Heart right ventricle (tissue), 16 donors: Measurements from ENCODE around the gene NF1. TPM values are rescaled to one million over a fixed set of nuclear protein-coding genes. Genes with fewer than 3 reads are reported as not detected.

Experiments used
- ATAC-seq, 8 donors: fragments of 200-7000 bp; cut with Tn5 transposase; one replicate each; pipeline ENCODE4 v1.9.1; 2020; ENCODE audit warnings: mild to moderate bottlenecking in 8 of 8, moderate library complexity in 8 of 8, moderate number of reproducible peaks in 1 of 8
- DNase-seq, 2 donors: peaks; one replicate each; pipeline ENCODE4 v3.0.0-alpha.2; 2020
- H3K27ac ChIP-seq, 10 donors: fragments of 200-600 bp; sonication (generic) in 2 of 10; one replicate each; pipeline versions ENCODE4 v1.5.0 to v1.8.0; 2020 to 2022; ENCODE audit warnings: mild to moderate bottlenecking in 3 of 10
- H3K27me3 ChIP-seq, 7 donors: fragments of 200-600 bp; one replicate each; pipeline ENCODE4 v1.8.0; 2021 to 2022; ENCODE audit warnings: mild to moderate bottlenecking in 2 of 7
- H3K36me3 ChIP-seq, 9 donors: fragments of 200-600 bp; sonication (generic) in 1 of 9; one replicate each; pipeline versions ENCODE4 v1.5.0 to v1.8.0; 2020 to 2022; ENCODE audit warnings: mild to moderate bottlenecking in 2 of 9
- H3K4me1 ChIP-seq, 9 donors: fragments of 200-600 bp; sonication (generic) in 1 of 9; one replicate each; pipeline versions ENCODE4 v1.5.0 to v1.8.0; 2020 to 2022; ENCODE audit warnings: mild to moderate bottlenecking in 4 of 9
- H3K4me3 ChIP-seq, 10 donors: fragments of 200-600 bp; sonication (generic) in 2 of 10; one replicate each; pipeline versions ENCODE4 v1.5.0 to v1.8.0; 2020 to 2022; ENCODE audit warnings: mild to moderate bottlenecking in 7 of 10, moderate library complexity in 2 of 10
- H3K9me3 ChIP-seq, 11 donors: fragments of 200-600 bp in 10 of 11; sonication (generic) in 2 of 11; one replicate each; pipeline versions ENCODE4 v1.5.0 to v1.8.0; 2013 to 2022; ENCODE audit warnings: mild to moderate bottlenecking in 2 of 11, control low read depth in 1 of 11, moderate library complexity in 1 of 11
- WGBS, 2 donors: extraction: QIAGEN DNeasy Blood & Tissue Kit; methylation state at CpG; one replicate each; pipeline ENCODE4 v1.1.7; 2013; ENCODE audit warnings: inconsistent platforms in 1 of 2; 5-methylcytosine and 5-hydroxymethylcytosine counted together
- intact Hi-C, 10 donors: fragments of 100-400 bp; cut with DNase I; formaldehyde crosslinking; loops; one replicate each; pipeline versions ENCODE4 v1.11.1 to v1.14.2; 2022
- polyA plus RNA-seq, 2 donors: library from polyadenylated mRNA; stranded (reverse); fragments of 200-250 nt; gene quantifications; one replicate each; pipeline ENCODE4 v1.2.3, GENCODE V29; 2013
- total RNA-seq, 10 donors: library from RNA; stranded (reverse); fragmentation: NEBNext Ultra II Directional in 3 of 10; extraction: Animal tissue kit (Norgen Biotek cat#: 25700) in 3 of 10; gene quantifications; one replicate each; pipeline versions ENCODE4 v1.2.1 to v1.2.4, GENCODE V29; 2021 to 2023
- TF ChIP-seq, protein P1 (sequence below), 9 donors: fragments of 200-600 bp; sonication (generic) in 2 of 9; IDR thresholded peaks; one replicate each; pipeline versions ENCODE4 v1.5.0 to v1.8.0; 2021 to 2022; ENCODE audit warnings: antibody characterized with exemption in 9 of 9, mild to moderate bottlenecking in 5 of 9, moderate library complexity in 1 of 9
- donor health status: Arrhythmogenic right ventricular cardiomyopathy.
- donor health status: ischemic (EF 13 %, LVEDD 7.1; RV severe dilation, severe dysfunction).
- donor health status: healthy with polysubstance abuse.
- donor health status: DM: no; HTN: yes; CAD: no.
- donor health status: DM: no; HTN: no; CAD: no.
- donor health status: ischemic (EF 25% LVEDD 6.9; RV normal size, moderate dysfunction).
- donor health status: ischemic (EF 25% LVEDD 5.7; RV mildly dilated, moderate dysfunction).
- donor health status: healthy.
- donor health status: DM: yes; HTN: yes; CAD: no.
- donor health status: Ischemic cardiomyopathy.
- donor health status: ischemic (EF 35%, LVEDD 5.7; RV mildly dilated, moderate dysfunction).
- donor health status: nonischemic (EF 11% LVEDD 7.7; RV severe dilation, severe dysfunction).
- donor health status: DM: yes; HTN: yes; CAD: no.
- donor health status: PGD.
- donor health status: ischemic (EF 29% LVEDD 5.4; RV normal size, mild dysfunction).
- donor health status: nonischemic (EF 23%, LVEDD 6.1; RV moderate dilation, normal function).

The NF1 gene
- total and polyA plus RNA-seq, 12 donors: 4.2 to 71.0 (median 54.6) TPM

DNA sequence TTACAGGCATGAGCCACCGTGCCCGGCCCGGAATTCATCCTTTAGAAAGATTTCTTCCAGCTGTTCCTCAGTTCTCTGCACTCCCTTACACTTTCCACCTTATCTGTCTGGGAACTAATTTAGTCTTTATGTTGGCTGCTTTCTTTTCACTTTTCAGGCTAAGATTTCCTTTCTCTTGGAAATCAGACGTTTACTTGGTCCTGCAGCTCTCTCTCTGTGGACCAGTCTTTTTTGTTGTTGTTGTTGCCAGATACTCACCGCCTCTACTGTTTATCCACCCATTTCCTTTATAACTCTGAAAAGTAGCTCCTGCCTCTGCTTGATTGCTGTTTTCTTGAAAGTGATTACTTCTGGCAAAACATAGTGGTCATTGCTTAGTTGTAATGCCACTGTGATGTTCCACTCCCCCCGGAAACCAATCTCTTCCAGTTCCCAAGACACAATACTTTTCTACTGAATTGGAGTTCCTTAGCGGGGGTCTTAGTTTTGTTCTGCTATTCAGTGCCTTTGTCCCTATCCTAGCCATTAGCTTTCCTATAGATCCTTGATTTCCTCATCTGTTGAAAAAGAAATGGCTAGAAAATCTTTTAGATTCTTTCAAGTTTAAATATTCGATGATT lies 6.2 kb downstream of the NF1 start:
- no peak for DNase-seq
- Histone ChIP-seq H3K4me3 (no peak overlapping the region), H3K27ac (peak overlapping the region in 1 of 10 donors; percentile 48), H3K27me3 (no peaks in the 10 kb centered on the region), H3K4me1 (peaks cover 4 to 35% (median 18%) of the 10 kb centered on the region in 9 donors), H3K9me3 (no peaks in the 10 kb centered on the region), H3K36me3 (no peaks in the 10 kb centered on the region)
- intact Hi-C loops: loop anchor here in 1 of 10 donors (10.0 kb wide), 1 partner anchor 94 kb away; no protein-coding TSS in a partner anchor
- WGBS, 2 donors: 57 to 68% methylated on average over 8 of the region's 8 CpGs
- peak in 1 of 8 donors; percentile 11 for ATAC-seq
- TF ChIP-seq, protein P1, sequence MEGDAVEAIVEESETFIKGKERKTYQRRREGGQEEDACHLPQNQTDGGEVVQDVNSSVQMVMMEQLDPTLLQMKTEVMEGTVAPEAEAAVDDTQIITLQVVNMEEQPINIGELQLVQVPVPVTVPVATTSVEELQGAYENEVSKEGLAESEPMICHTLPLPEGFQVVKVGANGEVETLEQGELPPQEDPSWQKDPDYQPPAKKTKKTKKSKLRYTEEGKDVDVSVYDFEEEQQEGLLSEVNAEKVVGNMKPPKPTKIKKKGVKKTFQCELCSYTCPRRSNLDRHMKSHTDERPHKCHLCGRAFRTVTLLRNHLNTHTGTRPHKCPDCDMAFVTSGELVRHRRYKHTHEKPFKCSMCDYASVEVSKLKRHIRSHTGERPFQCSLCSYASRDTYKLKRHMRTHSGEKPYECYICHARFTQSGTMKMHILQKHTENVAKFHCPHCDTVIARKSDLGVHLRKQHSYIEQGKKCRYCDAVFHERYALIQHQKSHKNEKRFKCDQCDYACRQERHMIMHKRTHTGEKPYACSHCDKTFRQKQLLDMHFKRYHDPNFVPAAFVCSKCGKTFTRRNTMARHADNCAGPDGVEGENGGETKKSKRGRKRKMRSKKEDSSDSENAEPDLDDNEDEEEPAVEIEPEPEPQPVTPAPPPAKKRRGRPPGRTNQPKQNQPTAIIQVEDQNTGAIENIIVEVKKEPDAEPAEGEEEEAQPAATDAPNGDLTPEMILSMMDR (IDR thresholded peaks at IDR 0.05): no peak

DNA sequence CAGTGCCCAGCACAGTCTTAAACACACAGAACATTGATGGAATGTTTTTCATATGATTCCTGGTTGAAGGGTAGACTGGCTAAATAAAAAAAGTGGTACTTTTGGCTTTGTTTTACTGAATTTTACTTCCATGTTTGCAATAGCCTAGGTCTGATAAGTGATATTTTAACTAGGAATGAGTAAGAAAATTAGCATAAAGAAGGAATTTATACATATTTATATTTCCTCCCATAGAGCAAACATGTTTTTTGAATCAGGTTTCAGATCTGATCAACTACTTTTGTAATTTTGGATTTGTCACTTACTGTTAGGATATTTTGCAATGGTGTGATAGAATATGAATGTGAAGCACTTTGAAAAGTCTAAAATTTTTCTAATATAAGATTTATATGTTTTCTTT lies 7.2 kb downstream of the NF1 start:
- ATAC-seq: no peak
- Histone ChIP-seq H3K27ac (no peak overlapping the region), H3K36me3 (no peaks in the 10 kb centered on the region), H3K9me3 (no peaks in the 10 kb centered on the region), H3K27me3 (no peaks in the 10 kb centered on the region), H3K4me1 (peaks cover 4 to 25% (median 18%) of the 10 kb centered on the region in 9 donors), H3K4me3 (no peak overlapping the region)
- DNase-seq: no peak
- TF ChIP-seq, protein P1 (IDR thresholded peaks at IDR 0.05): no peak
- intact Hi-C loops: loop anchor here in 1 of 10 donors (10.0 kb wide), 1 partner anchor 93 kb away; no protein-coding TSS in a partner anchor

DNA sequence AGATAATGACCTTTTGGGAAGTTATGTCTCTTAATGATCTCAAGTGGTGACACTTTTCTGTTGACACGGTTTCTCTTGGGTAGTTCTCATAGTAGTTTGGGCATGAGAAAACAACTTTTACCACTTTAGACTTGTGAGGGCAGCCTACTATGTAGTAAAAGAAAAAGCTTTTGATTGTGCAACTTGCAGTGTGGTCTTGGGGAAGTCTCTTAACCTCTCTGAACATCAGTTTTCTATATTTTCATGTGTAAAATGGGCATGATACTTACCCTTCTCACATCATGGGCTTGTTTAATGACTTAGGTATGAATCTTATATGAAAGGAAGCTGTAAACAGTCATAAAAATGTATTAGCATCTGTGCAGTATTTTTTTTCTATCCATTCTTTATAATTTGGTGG lies 11.2 kb downstream of the NF1 start:
- Histone ChIP-seq H3K36me3 (no peaks in the 10 kb centered on the region), H3K4me3 (no peak overlapping the region), H3K27me3 (no peaks in the 10 kb centered on the region), H3K4me1 (peaks cover 0 to 29% (median 20%) of the 10 kb centered on the region in 9 donors), H3K9me3 (no peaks in the 10 kb centered on the region), H3K27ac (no peak overlapping the region)
- intact Hi-C loops: loop anchor here in 1 of 10 donors (10.0 kb wide), 1 partner anchor 89 kb away; no protein-coding TSS in a partner anchor
- TF ChIP-seq, protein P1 (IDR thresholded peaks at IDR 0.05): no peak
- DNase-seq (no peak), ATAC-seq (no peak)
- 91 to 93% methylated on average over 1 of the region's 1 CpG for WGBS, 2 donors

DNA sequence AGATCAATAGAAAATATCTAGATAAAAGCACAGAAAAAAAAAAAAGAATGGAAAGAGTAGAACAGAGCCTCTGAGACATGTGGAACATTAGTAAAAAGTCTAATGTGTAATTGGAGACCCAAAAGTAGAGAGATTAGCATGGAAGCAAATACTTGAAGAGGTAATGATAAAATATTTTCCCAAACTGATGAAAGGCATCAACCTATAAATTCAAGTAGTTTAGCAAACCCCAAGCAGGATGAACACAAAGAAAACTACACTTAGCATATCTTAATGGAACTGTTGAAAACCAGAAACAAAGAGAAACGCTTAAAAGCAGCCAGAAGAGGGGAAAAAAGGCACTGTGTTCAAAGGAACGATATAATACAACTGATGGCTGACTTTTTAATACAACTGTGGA lies 16.4 kb downstream of the NF1 start:
- DNase-seq (no peak), ATAC-seq (no peak)
- no peaks in the 10 kb centered on the region for H3K9me3 ChIP-seq
- H3K4me1 ChIP-seq: peaks cover 0 to 26% (median 10%) of the 10 kb centered on the region in 9 donors
- no peak overlapping the region for H3K4me3 ChIP-seq
- 0 to 47% methylated on average over 2 of the region's 2 CpGs for WGBS, 2 donors
- TF ChIP-seq, protein P1 (IDR thresholded peaks at IDR 0.05): no peak
- no peak overlapping the region for H3K27ac ChIP-seq
- H3K27me3 ChIP-seq: no peaks in the 10 kb centered on the region
- no peaks in the 10 kb centered on the region for H3K36me3 ChIP-seq
- intact Hi-C loops: loop anchor here in 1 of 10 donors (5.0 kb wide), 1 partner anchor 56 kb away; no protein-coding TSS in a partner anchor
